B cell (primary cell): ENCODE results near the gene BABAM2. TPM values are rescaled to one million over a fixed set of nuclear protein-coding genes. Genes with fewer than 3 reads are reported as not detected.

Experiments
- ATAC-seq: fragments of 200-7000 bp; cut with Tn5 transposase; one replicate; pipeline ENCODE4 v1.10.0; 2021; ENCODE audit warnings: low read depth, mild to moderate bottlenecking, moderate number of reproducible peaks, moderate library complexity
- CTCF ChIA-PET: fragments of 350-600 bp; sonication (Branson Sonifier 250); formaldehyde crosslinking; loops from one replicate; lab custom pipeline; 2021; ENCODE audit warnings: antibody characterized with exemption, inconsistent platforms; lab: Charles Lee
- POLR2A ChIA-PET: fragments of 350-600 bp; sonication (Branson Sonifier 250); formaldehyde crosslinking; loops from one replicate; lab custom pipeline; 2021; ENCODE audit warnings: antibody characterized with exemption; lab: Charles Lee
- DNase-seq: peaks from one replicate; pipeline ENCODE4 v3.0.0; 2013
- H2AFZ ChIP-seq: 2 replicates; pipeline ENCODE4 v1.6.1; 2012; ENCODE audit warnings: mild to moderate bottlenecking, low read depth, low read length; ENCODE audit not compliant: insufficient read depth, poor library complexity, severe bottlenecking
- H3K27ac ChIP-seq, 2 donors: 1 replicate in 1 of 2; 2 replicates in 1 of 2; pipeline ENCODE4 v1.5.1; 2012 to 2013; ENCODE audit warnings: low read length in 2 of 2, mild to moderate bottlenecking in 2 of 2, moderate library complexity in 1 of 2
- H3K27me3 ChIP-seq, 4 experiments: fragments of 200-600 bp in 1 of 4; sonication (generic) in 1 of 4; replicated peaks in 1 of 4; 1 replicate in 2 of 4; 2 replicates in 2 of 4; pipeline versions ENCODE4 v1.6.1 to v1.7.0; 2013 to 2016; ENCODE audit warnings: low read length in 3 of 4, mild to moderate bottlenecking in 2 of 4, mixed read lengths in 1 of 4, moderate library complexity in 1 of 4; ENCODE audit not compliant: insufficient read depth in 4 of 4, control insufficient read depth in 3 of 4; ENCODE audit errors: control extremely low read depth in 1 of 4
- H3K36me3 ChIP-seq, 2 experiments: replicated peaks in 1 of 2; 1 replicate in 1 of 2; 2 replicates in 1 of 2; pipeline versions ENCODE4 v1.6.1 to v1.7.1; 2013; ENCODE audit warnings: low read length in 1 of 2; ENCODE audit not compliant: insufficient read depth in 2 of 2, control insufficient read depth in 1 of 2; ENCODE audit errors: control extremely low read depth in 1 of 2, extremely low read depth in 1 of 2
- H3K4me1 ChIP-seq, 2 donors: fragments of 200-600 bp in 1 of 2; sonication (generic) in 1 of 2; 1 replicate in 1 of 2; 2 replicates in 1 of 2; pipeline versions ENCODE4 v1.5.1 to v1.6.1; 2013 to 2017; ENCODE audit warnings: low read length in 2 of 2; ENCODE audit not compliant: control insufficient read depth in 2 of 2, insufficient read depth in 2 of 2
- H3K4me2 ChIP-seq: replicated peaks from 2 replicates; pipeline ENCODE3; 2012; ENCODE audit warnings: mild to moderate bottlenecking, low read depth, low read length; ENCODE audit not compliant: poor library complexity, severe bottlenecking
- H3K4me3 ChIP-seq, 5 experiments: fragments of 200-600 bp in 1 of 5; sonication (generic) in 1 of 5; 1 replicate in 3 of 5; 2 replicates in 2 of 5; pipeline versions ENCODE4 v1.5.1 to v1.7.0; 2011 to 2016; ENCODE audit warnings: low read length in 4 of 5, mild to moderate bottlenecking in 4 of 5, low read depth in 2 of 5, control low read depth in 1 of 5, moderate library complexity in 1 of 5; ENCODE audit not compliant: insufficient read depth in 1 of 5; ENCODE audit errors: control extremely low read depth in 1 of 5, extremely low read depth in 1 of 5
- H3K79me2 ChIP-seq: fragments of 200-600 bp; sonication (generic); one replicate; pipeline ENCODE4 v1.6.0; 2016; ENCODE audit warnings: low read length; ENCODE audit not compliant: control insufficient read depth, insufficient read depth
- H3K9ac ChIP-seq: fragments of 200-600 bp; sonication (generic); 2 replicates; pipeline ENCODE4 v1.6.1; 2017; ENCODE audit warnings: mild to moderate bottlenecking, low read length, moderate library complexity
- H3K9me3 ChIP-seq, 3 donors: one replicate each; pipeline versions ENCODE4 v1.6.1 to v1.7.1; 2013; ENCODE audit warnings: low read length in 2 of 3; ENCODE audit not compliant: control insufficient read depth in 2 of 3, insufficient read depth in 1 of 3; ENCODE audit errors: control extremely low read depth in 1 of 3
- H4K20me1 ChIP-seq: 2 replicates; pipeline ENCODE4 v1.6.0; 2012; ENCODE audit warnings: mild to moderate bottlenecking, low read length; ENCODE audit not compliant: insufficient read depth, control insufficient read depth, poor library complexity, severe bottlenecking
- H3K27ac Mint-ChIP-seq: one replicate; pipeline ENCODE4 v1.8.0; 2021; ENCODE audit warnings: mixed read lengths
- H3K27me3 Mint-ChIP-seq: one replicate; pipeline ENCODE4 v1.8.0; 2021; ENCODE audit warnings: mixed read lengths
- H3K4me1 Mint-ChIP-seq: one replicate; pipeline ENCODE4 v1.8.0; 2021; ENCODE audit warnings: mixed read lengths
- H3K4me3 Mint-ChIP-seq: one replicate; pipeline ENCODE4 v1.8.0; 2021; ENCODE audit warnings: mixed read lengths
- H3K9me3 Mint-ChIP-seq: one replicate; pipeline ENCODE4 v1.8.0; 2022; ENCODE audit warnings: mixed read lengths; ENCODE audit not compliant: insufficient read depth
- EZH2 ChIP-seq: IDR thresholded peaks from 2 replicates; pipeline ENCODE4 v1.6.1; 2012; ENCODE audit warnings: borderline replicate concordance, low read depth, mild to moderate bottlenecking, moderate library complexity, low read length; ENCODE audit not compliant: insufficient read depth, poor library complexity, severe bottlenecking
- WGBS: methylation state at CpG from one replicate; pipeline ENCODE4 v1.1.5; 2013; ENCODE audit warnings: missing lambda C conversion rate; ENCODE audit not compliant: insufficient coverage; 5-methylcytosine and 5-hydroxymethylcytosine counted together
- intact Hi-C: fragments of 100-400 bp; cut with micrococcal nuclease; formaldehyde crosslinking; loops from one replicate; pipeline ENCODE4 v1.10.0; 2022
- polyA plus RNA-seq: library from polyadenylated mRNA; depleted of rRNA; stranded (reverse); fragments of >200 nt; gene quantifications from 2 replicates; pipeline ENCODE4 v1.2.3, GENCODE V29; 2012
- total RNA-seq, 2 donors: library from RNA; stranded (reverse); fragments of 120-200 nt in 1 of 2; gene quantifications; 1 replicate in 1 of 2; 2 replicates in 1 of 2; pipeline versions ENCODE4 v1.2.3 to v1.2.4, GENCODE V29; 2013 to 2022
- TF ChIP-seq, protein P1 (sequence below): fragments of 200-600 bp; IDR thresholded peaks from one replicate; pipeline ENCODE4 v1.8.0; 2022; ENCODE audit warnings: antibody characterized with exemption, mild to moderate bottlenecking

BABAM2 gene
- total and polyA plus RNA-seq, 2 donors (not counting 1 experiment from before 2014, with no cell fraction given) = 22.3 to 69.6 TPM

GRCh38 chr2:28381225-28382180, 491.0 kb downstream of the BABAM2 start:
- Histone ChIP-seq H3K9me3 (no peaks in the 10 kb centered on the region), H3K9ac (no peak overlapping the region), H3K27ac (no peak overlapping the region), H4K20me1 (no peaks in the 10 kb centered on the region), H3K4me3 (no peak overlapping the region), H3K27me3 (no peaks in the 10 kb centered on the region), H3K4me2 (no peak overlapping the region), H3K79me2 (no peaks in the 10 kb centered on the region), H3K36me3 (no peaks in the 10 kb centered on the region), H2AFZ (no peak overlapping the region), H3K4me1 (peaks cover 0 to 10% of the 10 kb centered on the region in 2 donors)
- TF ChIP-seq, protein P1, sequence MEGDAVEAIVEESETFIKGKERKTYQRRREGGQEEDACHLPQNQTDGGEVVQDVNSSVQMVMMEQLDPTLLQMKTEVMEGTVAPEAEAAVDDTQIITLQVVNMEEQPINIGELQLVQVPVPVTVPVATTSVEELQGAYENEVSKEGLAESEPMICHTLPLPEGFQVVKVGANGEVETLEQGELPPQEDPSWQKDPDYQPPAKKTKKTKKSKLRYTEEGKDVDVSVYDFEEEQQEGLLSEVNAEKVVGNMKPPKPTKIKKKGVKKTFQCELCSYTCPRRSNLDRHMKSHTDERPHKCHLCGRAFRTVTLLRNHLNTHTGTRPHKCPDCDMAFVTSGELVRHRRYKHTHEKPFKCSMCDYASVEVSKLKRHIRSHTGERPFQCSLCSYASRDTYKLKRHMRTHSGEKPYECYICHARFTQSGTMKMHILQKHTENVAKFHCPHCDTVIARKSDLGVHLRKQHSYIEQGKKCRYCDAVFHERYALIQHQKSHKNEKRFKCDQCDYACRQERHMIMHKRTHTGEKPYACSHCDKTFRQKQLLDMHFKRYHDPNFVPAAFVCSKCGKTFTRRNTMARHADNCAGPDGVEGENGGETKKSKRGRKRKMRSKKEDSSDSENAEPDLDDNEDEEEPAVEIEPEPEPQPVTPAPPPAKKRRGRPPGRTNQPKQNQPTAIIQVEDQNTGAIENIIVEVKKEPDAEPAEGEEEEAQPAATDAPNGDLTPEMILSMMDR = no peak
- no peak for TF ChIP-seq EZH2
- Mint-ChIP-seq H3K4me3 (no peak overlapping the region), H3K27me3 (peaks cover 9% of the 10 kb centered on the region), H3K4me1 (peaks cover 8% of the 10 kb centered on the region), H3K9me3 (no peaks in the 10 kb centered on the region), H3K27ac (no peak overlapping the region)
- ATAC-seq (no peak), DNase-seq (no peak)
- 84% methylated on average over 9 of the region's 12 CpGs for WGBS
- intact Hi-C loops = no loop called here
- ChIA-PET CTCF (no interaction called here), POLR2A (no interaction called here)

DNA sequence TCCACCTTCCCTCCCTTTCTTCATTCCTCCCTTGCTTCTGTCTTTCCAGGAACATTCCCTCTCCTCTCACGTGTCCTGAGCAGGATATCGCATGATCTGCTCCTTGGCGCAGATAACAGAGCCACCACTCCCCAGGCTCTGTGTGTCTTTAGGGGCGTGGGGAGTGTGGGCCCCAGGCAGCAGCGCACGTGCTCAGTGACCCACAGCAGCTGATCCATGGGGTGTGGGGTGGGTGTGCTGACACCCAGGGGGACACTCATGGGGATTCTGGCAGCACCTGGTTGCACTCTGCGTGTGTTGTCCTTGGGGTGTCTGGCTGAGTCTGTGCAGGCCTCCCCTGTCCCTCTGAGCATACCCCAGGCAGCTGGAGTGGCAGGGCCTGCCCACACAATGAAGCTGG, 492.2 kb downstream of the BABAM2 start:
- Histone ChIP-seq H3K9ac (no peak overlapping the region), H3K36me3 (no peaks in the 10 kb centered on the region), H4K20me1 (no peaks in the 10 kb centered on the region), H3K9me3 (no peaks in the 10 kb centered on the region), H3K4me3 (no peak overlapping the region), H3K27ac (no peak overlapping the region), H2AFZ (no peak overlapping the region), H3K79me2 (no peaks in the 10 kb centered on the region), H3K27me3 (no peaks in the 10 kb centered on the region), H3K4me1 (peaks cover 0 to 10% of the 10 kb centered on the region in 2 donors), H3K4me2 (no peak overlapping the region)
- ATAC-seq (no peak), DNase-seq (no peak)
- Mint-ChIP-seq H3K27ac (no peak overlapping the region), H3K27me3 (peaks cover 9% of the 10 kb centered on the region), H3K4me3 (no peak overlapping the region), H3K4me1 (peaks cover 8% of the 10 kb centered on the region), H3K9me3 (no peaks in the 10 kb centered on the region)
- intact Hi-C loops = no loop called here
- POLR2A ChIA-PET = no interaction called here
- CTCF ChIA-PET = no interaction called here
- 79% methylated on average over 5 of the region's 7 CpGs for WGBS
- TF ChIP-seq, protein P1 = no peak
